ENCODE measurements around the gene LBHD2. TPM values are rescaled to one million over a fixed set of nuclear protein-coding genes. Genes with fewer than 3 reads are reported as not detected.

Gene LBHD2
- polyA plus RNA-seq, 3 donors from 2014 or later: not detected

GRCh38 chr14:103135333-103136260, 51.6 kb downstream of the LBHD2 start:
- Mint-ChIP-seq H3K27me3 (ENCODE audit: low read depth in 3 of 3) (peaks cover 2 to 5% (median 2%) of the 10 kb centered on the region in 3 donors), H3K9me3 (no peaks in the 10 kb centered on the region), H3K4me3 (no peak overlapping the region), H3K27ac (no peak overlapping the region), H3K4me1 (peaks cover 0 to 4% of the 10 kb centered on the region in 2 donors), H3K36me3 (no peaks in the 10 kb centered on the region)
- no peak for DNase-seq

- no peak overlapping the region for H3K27ac Mint-ChIP-seq
- no peak overlapping the region for H3K4me3 Mint-ChIP-seq
- no peak for DNase-seq
- no peaks in the 10 kb centered on the region for H3K36me3 Mint-ChIP-seq
- peaks cover 2 to 5% (median 2%) of the 10 kb centered on the region in 3 donors for H3K27me3 Mint-ChIP-seq (ENCODE audit: low read depth in 3 of 3)
- H3K9me3 Mint-ChIP-seq: no peaks in the 10 kb centered on the region
- peaks cover 0 to 10% of the 10 kb centered on the region in 2 donors for H3K4me1 Mint-ChIP-seq
These were observed 52.6 kb downstream of the LBHD2 start for GRCh38 chr14:103136388-103137271.

- Mint-ChIP-seq H3K27ac (no peak overlapping the region), H3K9me3 (no peaks in the 10 kb centered on the region), H3K4me1 (peaks cover 0 to 10% of the 10 kb centered on the region in 2 donors), H3K27me3 (ENCODE audit: low read depth in 3 of 3) (peaks cover 2 to 8% (median 3%) of the 10 kb centered on the region in 3 donors), H3K36me3 (no peaks in the 10 kb centered on the region), H3K4me3 (no peak overlapping the region)
- DNase-seq: no peak
These were observed 53.8 kb downstream of the LBHD2 start for GRCh38 chr14:103137689-103138300.

- Mint-ChIP-seq H3K9me3 (no peaks in the 10 kb centered on the region), H3K4me1 (peaks cover 0 to 10% of the 10 kb centered on the region in 2 donors), H3K27ac (no peak overlapping the region), H3K36me3 (no peaks in the 10 kb centered on the region), H3K27me3 (ENCODE audit: low read depth in 3 of 3) (peaks cover 2 to 8% (median 3%) of the 10 kb centered on the region in 3 donors), H3K4me3 (no peak overlapping the region)
- DNase-seq: no peak
These were observed 54.5 kb downstream of the LBHD2 start for GRCh38 chr14:103138301-103139131.

- H3K4me3 Mint-ChIP-seq: no peak overlapping the region
- no peaks in the 10 kb centered on the region for H3K9me3 Mint-ChIP-seq
- H3K27ac Mint-ChIP-seq: no peak overlapping the region
- DNase-seq: no peak
- peaks cover 2 to 8% (median 3%) of the 10 kb centered on the region in 3 donors for H3K27me3 Mint-ChIP-seq (ENCODE audit: low read depth in 3 of 3)
- H3K4me1 Mint-ChIP-seq: peaks cover 0 to 10% of the 10 kb centered on the region in 2 donors
- no peaks in the 10 kb centered on the region for H3K36me3 Mint-ChIP-seq
These were observed 55.4 kb downstream of the LBHD2 start for GRCh38 chr14:103139132-103140025.

Other genes starting within 250 kb of the LBHD2 start
- gene AMN, start 161.5 kb upstream of the LBHD2 start, polyA plus RNA-seq: 1 to 10 TPM in 1 of 3 donors, under 1 TPM in 1, not detected in 1; 0.52 to 1.2 TPM
- gene CDC42BPB, start 26.7 kb upstream of the LBHD2 start, polyA plus RNA-seq: not detected
- gene EXOC3L4, start 10.5 kb downstream of the LBHD2 start, polyA plus RNA-seq: not detected
- gene TNFAIP2, start 39.3 kb downstream of the LBHD2 start, polyA plus RNA-seq: 1 to 10 TPM in 1 of 3 donors, under 1 TPM in 2; 0.20 to 1.4 (median 0.91) TPM

Data from immature natural killer cell (primary cell).